Measurements from ENCODE around the gene SMIM21.

DNA sequence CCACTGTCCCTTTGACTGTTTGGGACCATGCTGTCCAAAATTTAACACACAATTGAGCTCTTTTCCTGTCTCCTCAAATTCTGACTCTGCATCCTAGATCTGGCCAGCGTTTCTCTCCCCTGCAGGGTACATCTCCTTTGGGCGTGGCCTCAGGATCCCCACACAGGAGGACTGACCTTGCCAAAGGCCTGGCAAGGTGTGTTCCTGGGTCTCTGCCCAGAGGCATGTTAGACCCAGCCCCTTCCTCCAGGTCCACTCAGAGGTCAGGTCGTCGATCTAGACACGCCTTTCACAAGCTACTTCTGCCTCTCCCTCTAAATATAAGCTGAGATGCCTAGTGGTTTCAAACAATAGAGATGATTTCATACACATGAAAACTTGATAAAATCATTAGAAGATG is 45.4 kb upstream of the SMIM21 start:
- TF ChIP-seq, protein P1, sequence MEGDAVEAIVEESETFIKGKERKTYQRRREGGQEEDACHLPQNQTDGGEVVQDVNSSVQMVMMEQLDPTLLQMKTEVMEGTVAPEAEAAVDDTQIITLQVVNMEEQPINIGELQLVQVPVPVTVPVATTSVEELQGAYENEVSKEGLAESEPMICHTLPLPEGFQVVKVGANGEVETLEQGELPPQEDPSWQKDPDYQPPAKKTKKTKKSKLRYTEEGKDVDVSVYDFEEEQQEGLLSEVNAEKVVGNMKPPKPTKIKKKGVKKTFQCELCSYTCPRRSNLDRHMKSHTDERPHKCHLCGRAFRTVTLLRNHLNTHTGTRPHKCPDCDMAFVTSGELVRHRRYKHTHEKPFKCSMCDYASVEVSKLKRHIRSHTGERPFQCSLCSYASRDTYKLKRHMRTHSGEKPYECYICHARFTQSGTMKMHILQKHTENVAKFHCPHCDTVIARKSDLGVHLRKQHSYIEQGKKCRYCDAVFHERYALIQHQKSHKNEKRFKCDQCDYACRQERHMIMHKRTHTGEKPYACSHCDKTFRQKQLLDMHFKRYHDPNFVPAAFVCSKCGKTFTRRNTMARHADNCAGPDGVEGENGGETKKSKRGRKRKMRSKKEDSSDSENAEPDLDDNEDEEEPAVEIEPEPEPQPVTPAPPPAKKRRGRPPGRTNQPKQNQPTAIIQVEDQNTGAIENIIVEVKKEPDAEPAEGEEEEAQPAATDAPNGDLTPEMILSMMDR (IDR thresholded peaks at IDR 0.05) = no peak
- no peak for TF ChIP-seq POLR2A (IDR thresholded peaks at IDR 0.05)
